Activated T-cell treated with anti-CD3 and anti-CD28 coated beads, Interleukin-2, amount 50 U/mL, for 4 hours (primary cell): ENCODE results near the gene BNIP5. TPM values are rescaled to one million over a fixed set of nuclear protein-coding genes. Genes with fewer than 3 reads are reported as not detected.
A peak's percentile ranks its signal among the peaks of the same experiment; 100 is the strongest.

Experiments
- ATAC-seq, 2 donors: fragments of 200-7000 bp; cut with Tn5 transposase; one replicate each; pipeline ENCODE4 v1.10.0; 2021
- DNase-seq: peaks from one replicate; pipeline ENCODE4 v3.0.0-alpha.2; 2020
- H3K27me3 Mint-ChIP-seq: one replicate; pipeline ENCODE4 v1.8.0; 2021; ENCODE audit warnings: low read depth, mixed read lengths
- H3K36me3 Mint-ChIP-seq: one replicate; pipeline ENCODE4 v1.8.0; 2022; ENCODE audit warnings: mixed read lengths; ENCODE audit not compliant: insufficient read depth
- H3K4me1 Mint-ChIP-seq: one replicate; pipeline ENCODE4 v1.8.0; 2021; ENCODE audit warnings: low read depth, mixed read lengths
- H3K4me3 Mint-ChIP-seq: one replicate; pipeline ENCODE4 v1.8.0; 2021; ENCODE audit warnings: mild to moderate bottlenecking, moderate library complexity, mixed read lengths
- H3K9me3 Mint-ChIP-seq: one replicate; pipeline ENCODE4 v1.8.0; 2021; ENCODE audit warnings: mixed read lengths
- total RNA-seq, 3 donors: library from RNA; stranded (reverse); gene quantifications; one replicate each; pipeline ENCODE4 v1.2.1, GENCODE V29; 2021

The BNIP5 gene
- total RNA-seq, 3 donors from 2014 or later, result not detected

- no peak overlapping the region for H3K4me3 Mint-ChIP-seq
- no peak for DNase-seq
Observed at GRCh38 chr6:36314221-36315014, 22.3 kb downstream of the BNIP5 start.

GRCh38 chr6:36313649-36313936 is 23.1 kb downstream of the BNIP5 start:
- ATAC-seq (no peak), DNase-seq (no peak)
- no peaks in the 10 kb centered on the region for H3K36me3 Mint-ChIP-seq
- no peaks in the 10 kb centered on the region for H3K4me1 Mint-ChIP-seq
- H3K27me3 Mint-ChIP-seq, result no peaks in the 10 kb centered on the region
- H3K4me3 Mint-ChIP-seq, result no peak overlapping the region
- no peaks in the 10 kb centered on the region for H3K9me3 Mint-ChIP-seq

More at GRCh38 chr6:36314221-36315014, 22.3 kb downstream of the BNIP5 start:
- Mint-ChIP-seq H3K9me3 (no peaks in the 10 kb centered on the region), H3K4me1 (no peaks in the 10 kb centered on the region), H3K27me3 (no peaks in the 10 kb centered on the region), H3K36me3 (no peaks in the 10 kb centered on the region)
- ATAC-seq, result peak in 1 of 2 donors; percentile 56

- no peaks in the 10 kb centered on the region for H3K27me3 Mint-ChIP-seq
- no peaks in the 10 kb centered on the region for H3K36me3 Mint-ChIP-seq
- ATAC-seq (no peak), DNase-seq (no peak)
- no peak overlapping the region for H3K4me3 Mint-ChIP-seq
- H3K9me3 Mint-ChIP-seq, result no peaks in the 10 kb centered on the region
- H3K4me1 Mint-ChIP-seq, result no peaks in the 10 kb centered on the region
Observed at GRCh38 chr6:36312854-36313648, 23.6 kb downstream of the BNIP5 start.

- Mint-ChIP-seq H3K4me1 (no peaks in the 10 kb centered on the region), H3K4me3 (no peak overlapping the region), H3K27me3 (no peaks in the 10 kb centered on the region), H3K36me3 (no peaks in the 10 kb centered on the region), H3K9me3 (no peaks in the 10 kb centered on the region)
- ATAC-seq (no peak), DNase-seq (no peak)
Observed at GRCh38 chr6:36309900-36310299, 26.8 kb downstream of the BNIP5 start.

- no peak for ATAC-seq
- DNase-seq, result no peak
- Mint-ChIP-seq H3K27me3 (no peaks in the 10 kb centered on the region), H3K4me1 (no peaks in the 10 kb centered on the region), H3K4me3 (no peak overlapping the region), H3K9me3 (no peaks in the 10 kb centered on the region), H3K36me3 (no peaks in the 10 kb centered on the region)
Observed at GRCh38 chr6:36309203-36309602, 27.5 kb downstream of the BNIP5 start.

- ATAC-seq (no peak), DNase-seq (no peak)
- no peaks in the 10 kb centered on the region for H3K27me3 Mint-ChIP-seq
- no peaks in the 10 kb centered on the region for H3K36me3 Mint-ChIP-seq
- no peak overlapping the region for H3K4me3 Mint-ChIP-seq
- H3K4me1 Mint-ChIP-seq, result no peaks in the 10 kb centered on the region
- H3K9me3 Mint-ChIP-seq, result no peaks in the 10 kb centered on the region
Observed at GRCh38 chr6:36308514-36308913, 28.2 kb downstream of the BNIP5 start.

- ATAC-seq (no peak), DNase-seq (no peak)
- no peaks in the 10 kb centered on the region for H3K36me3 Mint-ChIP-seq
- peaks cover 6% of the 10 kb centered on the region for H3K27me3 Mint-ChIP-seq
- H3K4me3 Mint-ChIP-seq, result no peak overlapping the region
- no peaks in the 10 kb centered on the region for H3K9me3 Mint-ChIP-seq
- peaks cover 3% of the 10 kb centered on the region for H3K4me1 Mint-ChIP-seq
Observed at GRCh38 chr6:36306375-36306774, 30.3 kb downstream of the BNIP5 start.

- ATAC-seq (no peak), DNase-seq (no peak)
- H3K4me3 Mint-ChIP-seq, result no peak overlapping the region
- peaks cover 9% of the 10 kb centered on the region for H3K27me3 Mint-ChIP-seq
- H3K9me3 Mint-ChIP-seq, result no peaks in the 10 kb centered on the region
- H3K4me1 Mint-ChIP-seq, result peaks cover 3% of the 10 kb centered on the region
- no peaks in the 10 kb centered on the region for H3K36me3 Mint-ChIP-seq
Observed at GRCh38 chr6:36305885-36306284, 30.8 kb downstream of the BNIP5 start.

GRCh38 chr6:36302227-36302976 is 34.3 kb downstream of the BNIP5 start:
- Mint-ChIP-seq H3K36me3 (no peaks in the 10 kb centered on the region), H3K4me1 (peaks cover 3% of the 10 kb centered on the region), H3K27me3 (peaks cover 21% of the 10 kb centered on the region), H3K9me3 (no peaks in the 10 kb centered on the region), H3K4me3 (no peak overlapping the region)
- ATAC-seq (peak; percentile 98 to 99), DNase-seq (peak; percentile 95)

- DNase-seq (no peak), ATAC-seq (no peak)
- H3K27me3 Mint-ChIP-seq, result peaks cover 21% of the 10 kb centered on the region
- no peak overlapping the region for H3K4me3 Mint-ChIP-seq
- peaks cover 3% of the 10 kb centered on the region for H3K4me1 Mint-ChIP-seq
- H3K9me3 Mint-ChIP-seq, result no peaks in the 10 kb centered on the region
- no peaks in the 10 kb centered on the region for H3K36me3 Mint-ChIP-seq
Observed at GRCh38 chr6:36301781-36302180, 34.9 kb downstream of the BNIP5 start.

- Mint-ChIP-seq H3K27me3 (peaks cover 21% of the 10 kb centered on the region), H3K4me3 (no peak overlapping the region), H3K36me3 (no peaks in the 10 kb centered on the region), H3K4me1 (peaks cover 3% of the 10 kb centered on the region), H3K9me3 (no peaks in the 10 kb centered on the region)
- ATAC-seq, result no peak
- DNase-seq, result no peak
Observed at GRCh38 chr6:36301085-36301658, 35.5 kb downstream of the BNIP5 start.

GRCh38 chr6:36298027-36298426 is 38.7 kb downstream of the BNIP5 start:
- no peaks in the 10 kb centered on the region for H3K9me3 Mint-ChIP-seq
- H3K4me1 Mint-ChIP-seq, result peaks cover 3% of the 10 kb centered on the region
- DNase-seq (no peak), ATAC-seq (no peak)
- peaks cover 21% of the 10 kb centered on the region for H3K27me3 Mint-ChIP-seq
- no peak overlapping the region for H3K4me3 Mint-ChIP-seq
- no peaks in the 10 kb centered on the region for H3K36me3 Mint-ChIP-seq

GRCh38 chr6:36297511-36297910 is 39.2 kb downstream of the BNIP5 start:
- no peak overlapping the region for H3K4me3 Mint-ChIP-seq
- H3K36me3 Mint-ChIP-seq, result no peaks in the 10 kb centered on the region
- ATAC-seq (no peak), DNase-seq (no peak)
- no peaks in the 10 kb centered on the region for H3K4me1 Mint-ChIP-seq
- H3K9me3 Mint-ChIP-seq, result no peaks in the 10 kb centered on the region
- H3K27me3 Mint-ChIP-seq, result peaks cover 21% of the 10 kb centered on the region

- Mint-ChIP-seq H3K27me3 (peaks cover 17% of the 10 kb centered on the region), H3K4me3 (no peak overlapping the region), H3K36me3 (no peaks in the 10 kb centered on the region), H3K9me3 (no peaks in the 10 kb centered on the region), H3K4me1 (no peaks in the 10 kb centered on the region)
- ATAC-seq (no peak), DNase-seq (no peak)
Observed at GRCh38 chr6:36297051-36297450, 39.6 kb downstream of the BNIP5 start.
